SK-N-SH (cell line): ENCODE results near the gene PARD3. TPM values are rescaled to one million over a fixed set of nuclear protein-coding genes. Genes with fewer than 3 reads are reported as not detected.

ENCODE experiments used
- CTCF ChIA-PET: fragments of 300-600, 350-600 bp; formaldehyde crosslinking; extraction: SDS; loops from one replicate; lab custom pipeline; 2021; lab: Yijun Ruan, JAX
- POLR2A ChIA-PET: fragments of 350-600 bp; sonication (Branson Sonifier 250); formaldehyde crosslinking; extraction: SDS; loops from one replicate; lab custom pipeline; 2020; ENCODE audit warnings: antibody characterized with exemption, inconsistent platforms; lab: Yijun Ruan, JAX
- DNase-seq: peaks from one replicate; pipeline ENCODE4 v3.0.0; 2012
- H2AFZ ChIP-seq: fragments of 200-600 bp; sonication (generic); 2 replicates; pipeline ENCODE4 v1.8.1; 2016; ENCODE audit warnings: antibody characterized with exemption, mild to moderate bottlenecking, low read depth
- H3F3A ChIP-seq: fragments of 200-600 bp; sonication (generic); replicated peaks from 2 replicates; pipeline ENCODE3; 2016; ENCODE audit warnings: antibody characterized with exemption, mild to moderate bottlenecking; ENCODE audit not compliant: insufficient read depth
- H3K27ac ChIP-seq, 2 experiments: fragments of 200-500 bp in 1 of 2; fragments of 200-600 bp in 1 of 2; sonication (Bioruptor generic) in 1 of 2; sonication (generic), shearing (Covaris generic) in 1 of 2; 2 replicates each; pipeline versions ENCODE4 v1.5.1 to v1.6.1; 2014 to 2016; ENCODE audit warnings: low read depth in 2 of 2, inconsistent platforms in 1 of 2, low read length in 1 of 2, mild to moderate bottlenecking in 1 of 2, mixed read lengths in 1 of 2
- H3K27me3 ChIP-seq: fragments of 200-600 bp; sonication (generic), shearing (Covaris generic); 2 replicates; pipeline ENCODE4 v1.6.1; 2016; ENCODE audit warnings: mixed run types; ENCODE audit not compliant: insufficient read depth
- H3K36me3 ChIP-seq, 2 experiments: fragments of 200-500 bp in 1 of 2; fragments of 200-600 bp in 1 of 2; sonication (Bioruptor generic) in 1 of 2; sonication (generic) in 1 of 2; replicated peaks in 1 of 2; 2 replicates each; pipeline versions ENCODE3 to v1.5.1; 2014 to 2016; ENCODE audit warnings: low read length in 1 of 2, mild to moderate bottlenecking in 1 of 2; ENCODE audit not compliant: insufficient read depth in 2 of 2, control insufficient read depth in 1 of 2
- H3K4me1 ChIP-seq, 2 experiments: fragments of 200-500 bp in 1 of 2; fragments of 200-600 bp in 1 of 2; sonication (Bioruptor generic) in 1 of 2; sonication (generic), shearing (Covaris generic) in 1 of 2; 2 replicates each; pipeline versions ENCODE4 v1.5.1 to v1.6.1; 2014 to 2016; ENCODE audit warnings: low read depth in 1 of 2, low read length in 1 of 2, mixed run types in 1 of 2; ENCODE audit not compliant: insufficient read depth in 2 of 2, control insufficient read depth in 1 of 2
- H3K4me2 ChIP-seq: fragments of 200-600 bp; sonication (generic), shearing (Covaris generic); 2 replicates; pipeline ENCODE4 v1.6.1; 2017; ENCODE audit warnings: mixed run types
- H3K4me3 ChIP-seq, 2 experiments: fragments of 200-500 bp in 1 of 2; fragments of 200-600 bp in 1 of 2; sonication (Bioruptor generic) in 1 of 2; sonication (generic), shearing (Covaris generic) in 1 of 2; 2 replicates each; pipeline versions ENCODE4 v1.5.1 to v1.8.1; 2014 to 2016; ENCODE audit warnings: low read depth in 2 of 2, inconsistent platforms in 1 of 2, low read length in 1 of 2, mild to moderate bottlenecking in 1 of 2, mixed read lengths in 1 of 2, moderate library complexity in 1 of 2
- H3K79me2 ChIP-seq: fragments of 200-600 bp; sonication (generic); 2 replicates; pipeline ENCODE4 v1.8.1; 2017; ENCODE audit warnings: mild to moderate bottlenecking; ENCODE audit not compliant: insufficient read depth
- H3K9ac ChIP-seq: fragments of 200-600 bp; sonication (generic); 2 replicates; pipeline ENCODE4 v1.6.1; 2017; ENCODE audit warnings: mixed run types
- H3K9me2 ChIP-seq: fragments of 200-600 bp; sonication (generic); 2 replicates; pipeline ENCODE4 v1.6.1; 2017; ENCODE audit warnings: mixed run types
- H3K9me3 ChIP-seq: fragments of 200-600 bp; sonication (generic); 2 replicates; pipeline ENCODE4 v1.6.1; 2017; ENCODE audit warnings: mixed run types, mild to moderate bottlenecking, moderate library complexity
- H4K20me1 ChIP-seq: fragments of 200-600 bp; sonication (generic); 2 replicates; pipeline ENCODE4 v1.6.1; 2017; ENCODE audit warnings: mild to moderate bottlenecking, mixed run types; ENCODE audit not compliant: insufficient read depth
- CHD2 ChIP-seq: fragments of 150-350 bp; IDR thresholded peaks from 2 replicates; pipeline ENCODE4 v1.6.1; 2018; ENCODE audit warnings: low read length; ENCODE audit not compliant: partially characterized antibody
- CTCF ChIP-seq: fragments of 200-600 bp; sonication (generic); IDR thresholded peaks from 2 replicates; pipeline ENCODE4 v1.6.1; 2017; ENCODE audit warnings: antibody characterized with exemption, mild to moderate bottlenecking, moderate library complexity
- FOSL2 ChIP-seq: IDR thresholded peaks from 2 replicates; pipeline ENCODE4 v1.4.0; 2012; ENCODE audit warnings: low read depth, mild to moderate bottlenecking, moderate library complexity, borderline replicate concordance
- FOXJ3 ChIP-seq: sonication (generic); formaldehyde crosslinking; IDR thresholded peaks from 2 replicates; pipeline ENCODE4 v1.5.1; 2020; ENCODE audit warnings: mild to moderate bottlenecking, missing genetic modification reagents
- FOXM1 ChIP-seq: IDR thresholded peaks from 2 replicates; pipeline ENCODE4 v1.4.0; 2012; ENCODE audit warnings: low read depth, mild to moderate bottlenecking
- GABPA ChIP-seq: IDR thresholded peaks from 2 replicates; pipeline ENCODE4 v1.4.0; 2012; ENCODE audit warnings: low read depth, mild to moderate bottlenecking
- IRF3 ChIP-seq: fragments of 150-350 bp; IDR thresholded peaks from 2 replicates; pipeline ENCODE4 v1.6.1; 2016; ENCODE audit warnings: mild to moderate bottlenecking, low read depth, low read length
- JUND ChIP-seq: IDR thresholded peaks from 2 replicates; pipeline ENCODE4 v1.4.0; 2012
- MEF2A ChIP-seq: IDR thresholded peaks from 2 replicates; pipeline ENCODE4 v1.4.0; 2012; ENCODE audit warnings: low read depth, borderline replicate concordance
- NFIC ChIP-seq: IDR thresholded peaks from 2 replicates; pipeline ENCODE4 v1.4.0; 2012; ENCODE audit warnings: borderline replicate concordance
- NRF1 ChIP-seq: IDR thresholded peaks from 2 replicates; pipeline ENCODE4 v1.6.1; 2012; ENCODE audit warnings: low read depth, mild to moderate bottlenecking, low read length
- PBX3 ChIP-seq: IDR thresholded peaks from 2 replicates; pipeline ENCODE4; 2012
- RFX5 ChIP-seq: IDR thresholded peaks from 2 replicates; pipeline ENCODE4 v1.6.1; 2012; ENCODE audit warnings: mild to moderate bottlenecking, improper control_type of control experiment, low read length
- RXRA ChIP-seq: IDR thresholded peaks from 2 replicates; pipeline ENCODE4 v1.4.0; 2012; ENCODE audit warnings: low read depth, mild to moderate bottlenecking, borderline replicate concordance
- SIN3A ChIP-seq: IDR thresholded peaks from 2 replicates; pipeline ENCODE4 v1.6.1; 2012; ENCODE audit warnings: low read depth, mild to moderate bottlenecking, low read length, moderate library complexity, borderline replicate concordance
- SMC3 ChIP-seq: IDR thresholded peaks from 2 replicates; pipeline ENCODE4 v1.6.1; 2012; ENCODE audit warnings: low read depth, low read length, improper control_type of control experiment
- TCF12 ChIP-seq: IDR thresholded peaks from 2 replicates; pipeline ENCODE4 v1.4.0; 2012
- TEAD4 ChIP-seq: IDR thresholded peaks from 2 replicates; pipeline ENCODE4 v1.4.0; 2012; ENCODE audit warnings: mild to moderate bottlenecking, borderline replicate concordance; ENCODE audit not compliant: insufficient read depth
- USF1 ChIP-seq: IDR thresholded peaks from 2 replicates; pipeline ENCODE4 v1.4.0; 2012; ENCODE audit warnings: low read depth, borderline replicate concordance
- YY1 ChIP-seq: IDR thresholded peaks from 2 replicates; pipeline ENCODE4 v1.4.0; 2012; ENCODE audit warnings: low read depth, mild to moderate bottlenecking
- WGBS: methylation state at CpG from one replicate; pipeline ENCODE4 v1.1.6; 2017; ENCODE audit warnings: low lambda C conversion rate; 5-methylcytosine and 5-hydroxymethylcytosine counted together
- polyA plus RNA-seq, 3 experiments: library from polyadenylated mRNA; depleted of rRNA; stranded (reverse); fragments of >200 nt; gene quantifications; 2 replicates each; pipeline ENCODE4 v1.2.3, GENCODE V29; 2012

The PARD3 gene
- polyA plus RNA-seq, 1 of the 3 experiments (the other 2 are of a cell fraction) = 29.4 TPM

GRCh38 chr10:34229917-34230316, 585.2 kb downstream of the PARD3 start (continued):
- TF ChIP-seq CTCF (no peak), JUND (no peak), IRF3 (no peak)

- Histone ChIP-seq H3K9me2 (no peaks in the 10 kb centered on the region), H3F3A (no peaks in the 10 kb centered on the region), H3K79me2 (no peaks in the 10 kb centered on the region), H3K9ac (no peak overlapping the region), H4K20me1 (no peaks in the 10 kb centered on the region), H3K9me3 (no peaks in the 10 kb centered on the region), H3K4me1 (peaks cover 0 to 2% of the 10 kb centered on the region in 2 experiments; a peak in 1 of 4 replicates), H3K4me3 (no peak overlapping the region), H3K4me2 (no peak overlapping the region), H2AFZ (no peak overlapping the region), H3K27ac (no peak overlapping the region), H3K36me3 (peaks cover 0 to 8% of the 10 kb centered on the region in 2 experiments), H3K27me3 (no peaks in the 10 kb centered on the region)
- TF ChIP-seq FOXM1 (no peak), RXRA (no peak), YY1 (no peak), FOSL2 (no peak), RFX5 (no peak), TCF12 (no peak), GABPA (no peak), NRF1 (no peak), SIN3A (no peak), SMC3 (no peak), MEF2A (no peak), USF1 (no peak), PBX3 (no peak), NFIC (no peak), CHD2 (no peak), FOXJ3 (CRISPR knock-in tag) (no peak), TEAD4 (no peak)
- WGBS = 91% methylated on average over 7 of the region's 7 CpGs
- ChIA-PET POLR2A (no interaction called here), CTCF (interaction anchor here (0.9 kb wide), 1 partner anchor 11 kb away, joined by 3 read pairs; no protein-coding TSS in a partner anchor)
- DNase-seq = no peak
These were observed 587.0 kb downstream of the PARD3 start for GRCh38 chr10:34228066-34228465.
